Measurements from ENCODE around the gene FTO.

Gene FTO

DNA sequence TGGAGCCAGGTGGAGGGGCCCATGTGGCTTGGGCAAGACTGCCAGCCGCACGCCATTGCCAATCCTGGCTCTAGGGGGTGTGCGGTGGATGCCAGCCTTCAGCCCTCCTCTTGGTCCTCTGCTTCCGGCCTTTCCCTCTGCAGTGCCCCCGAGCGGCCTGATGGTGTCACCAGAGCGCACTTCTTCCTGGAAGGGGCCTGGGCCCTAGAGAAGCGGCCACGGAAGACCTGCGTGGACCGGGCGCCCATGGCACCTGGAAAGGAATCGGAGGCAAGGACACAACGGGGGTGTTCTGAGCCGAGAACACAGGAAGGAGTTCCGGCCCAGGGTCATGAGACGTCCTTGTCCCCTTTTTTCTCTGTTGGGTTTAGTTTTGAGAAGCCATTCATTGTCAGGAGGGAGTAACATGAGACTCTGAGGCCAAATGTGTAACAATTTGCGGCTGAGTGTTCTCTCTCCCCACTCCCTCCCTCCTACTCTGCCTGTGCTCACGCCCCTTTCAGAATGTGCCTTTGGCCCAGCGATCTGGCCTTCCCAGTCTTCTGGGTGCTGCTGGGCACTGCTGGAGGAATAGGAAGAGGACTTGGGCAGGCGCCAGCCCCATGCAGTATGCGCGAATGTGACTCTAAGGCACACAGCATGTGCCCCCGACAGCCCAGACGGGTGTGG, 489.8 kb downstream of the FTO start:
- DNase-seq = peak; percentile 66

DNA sequence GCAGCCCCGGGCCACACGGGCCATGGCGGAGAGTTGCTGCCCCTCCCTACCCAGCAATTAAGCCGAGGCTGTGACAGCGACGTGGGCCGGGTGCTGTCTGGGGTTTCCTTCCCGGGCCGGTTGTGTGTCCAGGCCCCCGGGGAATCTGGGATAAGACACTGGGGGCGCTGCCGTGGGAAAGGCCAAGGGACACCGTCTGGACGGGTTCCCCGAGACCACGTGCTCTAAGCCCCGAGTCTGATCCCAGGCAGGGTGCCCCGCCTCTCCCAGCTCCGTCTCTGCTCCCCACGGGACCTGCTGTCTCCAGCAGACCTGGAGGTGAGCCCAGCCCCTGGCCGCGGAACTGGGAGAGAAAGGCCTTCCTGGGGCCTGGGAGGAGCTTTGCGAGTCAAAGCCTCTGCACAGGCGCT, 490.4 kb downstream of the FTO start:
- DNase-seq = no peak

DNA sequence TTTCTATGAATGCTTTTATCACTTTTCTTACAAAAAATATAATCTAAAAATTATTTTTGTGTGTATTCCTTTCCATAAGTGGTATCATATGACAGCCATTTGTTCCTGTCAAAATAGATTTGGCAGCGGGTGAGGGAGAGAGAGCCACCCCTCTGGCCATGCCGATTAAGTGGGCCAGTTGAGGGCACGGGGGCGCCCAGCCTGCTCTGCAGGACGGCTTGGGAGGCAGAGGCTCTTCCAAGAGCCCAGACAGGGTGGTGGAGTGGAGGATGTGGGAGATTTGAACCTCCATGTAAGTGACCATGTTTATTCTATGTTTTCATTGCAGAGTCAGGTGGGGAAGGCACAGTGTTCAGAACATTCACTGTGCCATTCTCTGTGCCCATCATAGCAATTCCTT, 493.8 kb downstream of the FTO start:
- DNase-seq = no peak

DNA sequence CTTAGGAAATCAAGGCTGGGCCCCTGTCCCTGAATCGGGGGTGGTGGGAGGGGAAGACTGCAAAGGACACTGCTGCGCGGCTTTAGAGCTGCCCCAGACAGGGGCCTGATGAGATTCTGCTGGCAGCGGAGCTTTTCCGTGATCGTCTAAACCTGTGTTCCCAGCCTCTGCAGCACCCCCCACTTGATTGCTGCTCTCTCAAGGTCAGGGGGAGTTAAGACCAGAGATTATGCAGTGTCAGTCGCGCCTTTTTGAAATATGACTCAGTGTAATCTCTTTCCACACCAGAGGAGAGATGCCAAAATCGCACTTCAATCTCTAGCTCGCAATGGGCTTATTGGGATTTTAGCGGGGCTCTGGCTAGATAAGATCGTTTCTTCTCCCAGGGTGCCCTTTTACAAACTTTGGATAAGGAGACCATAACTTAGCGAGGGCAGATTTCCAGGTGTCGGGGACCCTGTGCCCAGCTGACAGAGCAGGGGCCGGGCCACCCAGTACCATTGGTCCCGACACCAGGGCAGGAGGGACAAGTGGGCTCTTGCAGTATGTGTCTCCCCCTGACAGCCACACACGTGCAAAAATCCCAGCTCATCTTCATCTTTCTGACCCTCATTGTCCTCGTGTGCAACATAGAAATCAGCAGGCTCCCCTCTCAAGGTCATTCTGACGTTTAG, 495.7 kb downstream of the FTO start:
- no peak for DNase-seq

DNA sequence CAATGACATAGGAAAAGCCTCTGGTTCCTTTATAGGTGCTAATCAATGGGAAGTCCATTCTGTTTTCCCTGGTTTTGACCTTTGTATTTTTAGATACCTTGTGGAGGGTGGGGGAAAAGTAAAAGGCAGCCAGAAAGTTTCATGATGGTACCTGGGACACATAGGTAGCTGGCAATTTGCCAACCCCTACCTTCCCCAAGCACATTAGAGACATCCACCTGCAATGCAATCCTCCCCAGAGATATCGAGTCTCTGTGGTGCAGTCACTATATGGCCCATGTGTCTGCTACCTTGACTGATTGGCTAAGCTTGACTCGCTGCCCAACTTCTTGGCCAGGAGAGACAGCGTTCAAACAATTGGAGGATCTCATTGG, 496.2 kb downstream of the FTO start:
- DNase-seq = no peak

DNA sequence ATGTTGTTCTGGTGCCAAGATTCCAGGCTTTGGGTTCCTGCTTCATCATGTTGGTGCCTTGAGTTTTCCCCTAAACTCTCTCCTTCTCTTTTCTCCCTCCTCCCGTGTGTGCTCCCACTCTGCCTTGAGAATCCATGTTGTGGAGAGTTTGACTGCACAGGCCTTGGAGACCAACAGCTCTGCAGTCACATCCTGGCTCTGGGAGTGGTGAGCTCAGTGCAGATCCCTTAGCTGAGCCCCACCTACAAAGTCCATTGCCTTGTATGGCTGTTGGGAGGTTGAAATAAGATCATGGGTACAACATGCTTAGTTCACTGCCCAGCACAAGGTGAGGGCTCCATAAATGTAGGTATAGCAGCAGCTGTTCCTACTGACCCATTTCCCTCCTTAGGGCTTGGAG, 496.8 kb downstream of the FTO start:
- DNase-seq = no peak

DNA sequence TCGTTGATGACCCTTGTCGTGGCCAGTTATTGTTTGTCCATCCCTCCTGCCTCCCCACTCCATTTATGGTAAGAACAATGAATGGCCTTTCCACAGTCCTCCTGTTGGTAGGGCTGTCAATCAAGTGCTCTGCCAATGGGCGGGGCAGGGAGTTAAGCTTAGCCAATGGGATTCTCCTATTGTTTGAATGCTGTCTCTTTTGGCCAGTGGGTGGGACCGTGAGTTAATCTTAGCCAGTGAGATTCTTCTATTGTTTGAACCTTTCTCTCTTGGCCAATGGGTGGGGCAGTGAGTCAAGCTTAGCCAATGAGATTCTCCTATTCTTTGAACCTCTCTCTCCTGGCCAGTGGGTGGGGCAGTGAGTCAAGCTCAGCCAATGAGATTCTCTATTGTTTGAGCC, 497.2 kb downstream of the FTO start:
- DNase-seq = no peak

Measured in activated CD8-positive, alpha-beta memory T cell treated with anti-CD3 and anti-CD28 coated beads, Interleukin-2, amount 50 U/mL, for 48 hours (primary cell).